LNCAP (cell line): Measurements from ENCODE around the gene MKX.

Experiments
- TF ChIP-seq, protein P1 (sequence below): fragments of 450-650 bp; IDR thresholded peaks from 2 replicates; pipeline ENCODE4 v1.5.1; 2017; ENCODE audit warnings: mild to moderate bottlenecking

The MKX gene

DNA sequence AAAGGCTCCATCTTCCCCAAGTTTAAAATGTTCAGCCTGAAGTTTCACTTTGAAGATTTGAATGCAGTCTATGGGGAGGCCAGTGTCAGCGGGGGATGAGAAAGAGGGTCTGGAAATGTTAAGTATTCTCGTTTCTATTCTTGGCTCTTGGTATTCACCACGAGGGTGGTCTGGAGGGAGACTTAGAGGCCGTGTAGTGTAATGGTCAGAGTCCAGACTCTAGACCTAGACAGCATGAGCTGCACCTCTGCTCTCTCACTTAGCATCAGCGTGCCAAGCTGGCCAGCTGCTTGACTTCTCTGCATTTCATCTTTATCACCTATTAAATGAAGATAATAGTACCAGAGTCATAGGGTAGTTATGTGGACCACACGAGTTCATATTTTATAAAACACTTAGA is 57.9 kb downstream of the MKX start:
- TF ChIP-seq, protein P1, sequence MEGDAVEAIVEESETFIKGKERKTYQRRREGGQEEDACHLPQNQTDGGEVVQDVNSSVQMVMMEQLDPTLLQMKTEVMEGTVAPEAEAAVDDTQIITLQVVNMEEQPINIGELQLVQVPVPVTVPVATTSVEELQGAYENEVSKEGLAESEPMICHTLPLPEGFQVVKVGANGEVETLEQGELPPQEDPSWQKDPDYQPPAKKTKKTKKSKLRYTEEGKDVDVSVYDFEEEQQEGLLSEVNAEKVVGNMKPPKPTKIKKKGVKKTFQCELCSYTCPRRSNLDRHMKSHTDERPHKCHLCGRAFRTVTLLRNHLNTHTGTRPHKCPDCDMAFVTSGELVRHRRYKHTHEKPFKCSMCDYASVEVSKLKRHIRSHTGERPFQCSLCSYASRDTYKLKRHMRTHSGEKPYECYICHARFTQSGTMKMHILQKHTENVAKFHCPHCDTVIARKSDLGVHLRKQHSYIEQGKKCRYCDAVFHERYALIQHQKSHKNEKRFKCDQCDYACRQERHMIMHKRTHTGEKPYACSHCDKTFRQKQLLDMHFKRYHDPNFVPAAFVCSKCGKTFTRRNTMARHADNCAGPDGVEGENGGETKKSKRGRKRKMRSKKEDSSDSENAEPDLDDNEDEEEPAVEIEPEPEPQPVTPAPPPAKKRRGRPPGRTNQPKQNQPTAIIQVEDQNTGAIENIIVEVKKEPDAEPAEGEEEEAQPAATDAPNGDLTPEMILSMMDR = no peak

DNA sequence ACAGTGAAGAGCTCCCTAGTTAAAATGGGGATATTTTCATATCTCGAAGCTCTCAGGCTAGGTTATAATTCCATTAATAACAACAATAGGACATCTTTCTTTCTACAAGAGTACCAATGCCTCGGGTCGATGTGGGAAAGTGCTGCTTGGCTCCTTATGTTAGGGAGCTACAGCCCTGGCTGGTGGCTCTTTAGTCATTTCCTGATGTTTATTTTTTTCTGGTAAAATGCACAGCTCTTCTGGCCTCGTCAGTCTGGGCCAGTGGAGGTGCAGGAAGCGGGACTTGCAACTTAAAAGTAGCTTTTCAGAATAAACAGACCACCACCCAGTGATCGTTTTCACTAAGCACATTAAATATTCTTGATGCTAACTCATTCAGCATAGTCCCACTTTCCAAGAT is 58.3 kb downstream of the MKX start:
- TF ChIP-seq, protein P1 = no peak

DNA sequence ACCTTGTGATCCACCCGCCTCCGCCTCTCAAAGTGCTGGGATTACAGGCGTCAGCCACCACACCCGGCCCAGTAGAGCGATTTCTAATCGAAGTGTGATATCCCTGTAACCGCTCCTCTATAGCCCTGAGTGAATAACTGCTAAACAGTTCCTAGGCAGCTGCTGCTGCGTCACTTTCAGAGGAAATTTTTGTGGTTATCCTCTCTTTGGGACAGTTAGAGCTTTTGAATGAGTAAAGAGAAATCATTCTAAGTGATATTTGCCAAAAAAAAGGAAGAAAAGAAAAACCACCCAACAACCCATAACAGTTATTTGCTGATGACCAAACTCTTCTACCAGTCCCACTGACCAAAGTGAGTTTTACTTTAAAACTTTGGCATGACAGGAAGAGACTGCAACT is 59.9 kb downstream of the MKX start:
- TF ChIP-seq, protein P1 = no peak

DNA sequence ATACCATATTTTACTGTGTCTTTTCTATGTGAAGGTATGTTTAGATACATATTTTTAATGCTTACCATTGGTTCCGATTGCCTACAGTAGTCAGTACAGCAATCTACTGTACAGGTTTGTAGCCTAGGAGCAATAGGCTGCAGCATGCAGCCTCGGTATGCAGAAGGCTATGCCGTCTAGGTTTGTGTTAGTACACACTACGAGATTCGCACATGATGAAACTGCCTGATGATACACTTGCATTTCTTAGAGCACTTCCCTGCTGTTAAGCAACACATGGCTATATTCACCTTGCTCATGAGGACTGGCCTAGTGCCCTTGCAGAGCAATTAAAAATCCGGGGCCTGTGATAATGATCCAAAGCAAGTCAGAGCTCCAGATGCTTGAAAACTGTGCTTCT is 62.4 kb downstream of the MKX start:
- TF ChIP-seq, protein P1 = no peak

DNA sequence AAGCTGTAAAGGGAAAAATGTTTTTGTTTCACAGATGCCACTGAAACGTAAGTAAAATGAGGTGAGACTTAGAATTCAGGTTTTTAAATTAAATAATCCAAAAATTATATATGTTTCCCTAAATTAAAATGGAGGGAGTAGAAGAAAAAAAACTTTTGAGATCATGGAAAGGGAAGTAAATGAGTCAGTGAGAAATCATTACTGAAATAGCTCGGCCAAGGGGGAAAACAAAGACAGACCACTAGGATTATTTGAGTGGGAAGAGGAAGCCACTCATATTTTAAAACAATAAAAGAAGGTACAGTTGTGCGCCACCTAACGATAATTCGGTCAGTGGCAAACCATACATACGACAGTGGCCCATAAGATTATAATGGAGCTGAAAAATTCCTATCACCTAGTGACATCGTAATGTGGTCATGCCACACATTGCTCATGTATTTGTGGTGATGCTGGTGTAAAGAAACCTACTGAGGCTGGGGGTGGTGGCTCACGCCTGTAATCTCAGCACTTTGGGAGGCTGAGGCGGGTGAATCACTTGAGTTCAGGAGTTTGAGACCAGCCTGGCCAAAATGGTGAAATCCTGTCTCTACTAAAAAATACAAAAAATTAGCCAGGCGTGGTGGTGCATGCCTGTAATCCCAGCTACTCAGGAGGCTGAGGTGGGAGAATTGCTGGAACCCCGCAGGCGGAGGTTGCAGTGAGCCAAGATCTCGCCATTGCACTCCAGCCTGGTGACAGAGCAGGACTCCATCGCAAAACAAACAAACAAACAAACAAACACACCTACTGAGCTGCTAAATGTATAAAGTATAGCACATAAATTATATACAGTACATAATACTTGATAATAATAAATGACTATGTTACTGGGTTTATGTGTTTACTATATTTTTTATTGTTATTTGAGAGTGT is 64.7 kb downstream of the MKX start:
- TF ChIP-seq, protein P1 = no peak

DNA sequence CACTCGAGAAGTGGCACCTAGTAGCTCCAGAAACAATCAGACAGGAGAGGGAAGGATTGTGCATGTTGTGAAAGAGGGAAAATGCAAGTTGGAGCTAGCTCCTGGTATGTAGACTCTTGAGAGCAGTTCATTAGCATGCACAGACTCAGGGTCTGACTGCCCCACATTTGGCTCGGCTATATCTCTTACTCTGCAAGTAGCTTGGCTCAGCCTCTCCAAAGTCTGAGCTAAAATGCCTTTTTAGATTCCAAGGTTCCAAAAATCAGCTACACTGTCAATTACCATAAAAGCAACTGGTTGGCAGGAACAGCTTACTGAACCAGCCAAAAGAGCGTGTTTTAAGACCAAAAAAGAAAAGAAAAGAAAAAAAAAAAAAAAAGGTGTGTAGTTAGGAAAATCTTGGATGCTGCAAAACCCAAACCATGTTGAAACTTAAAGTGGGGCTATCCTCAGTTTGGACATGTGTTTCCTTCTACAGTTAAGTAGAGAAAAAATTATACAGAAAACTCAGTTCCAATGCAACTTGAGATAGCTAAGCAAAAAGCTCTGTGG is 65.5 kb downstream of the MKX start:
- TF ChIP-seq, protein P1 = no peak

DNA sequence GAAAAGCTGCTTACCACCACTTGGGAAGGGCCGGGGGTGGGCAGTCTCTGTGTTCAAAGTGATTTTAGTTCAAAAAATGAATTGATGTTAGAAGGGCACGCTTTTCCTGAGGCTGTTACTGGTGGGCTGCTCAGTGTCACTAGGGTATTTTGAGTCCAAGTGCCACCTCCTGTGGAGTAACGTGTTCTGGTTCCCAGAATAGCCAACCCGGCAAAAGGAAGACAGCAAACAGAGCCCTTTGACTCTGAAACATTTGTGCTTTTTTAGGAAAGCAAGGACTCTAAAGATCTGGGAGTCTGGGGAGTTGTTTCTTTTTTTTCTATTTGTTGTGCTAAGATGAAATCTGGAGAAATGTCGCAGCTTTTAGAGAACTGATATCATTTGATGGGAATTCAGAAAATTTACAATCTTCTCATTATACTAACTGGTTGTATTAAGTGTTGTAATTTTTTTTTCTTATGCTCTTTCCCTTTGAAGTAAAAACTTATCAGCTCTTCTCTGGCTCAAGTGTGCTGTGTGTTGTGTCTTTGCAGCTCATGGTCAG is 66.2 kb downstream of the MKX start:
- TF ChIP-seq, protein P1 = no peak
